ENCODE results near the gene RAPGEF1.

The RAPGEF1 gene

DNA sequence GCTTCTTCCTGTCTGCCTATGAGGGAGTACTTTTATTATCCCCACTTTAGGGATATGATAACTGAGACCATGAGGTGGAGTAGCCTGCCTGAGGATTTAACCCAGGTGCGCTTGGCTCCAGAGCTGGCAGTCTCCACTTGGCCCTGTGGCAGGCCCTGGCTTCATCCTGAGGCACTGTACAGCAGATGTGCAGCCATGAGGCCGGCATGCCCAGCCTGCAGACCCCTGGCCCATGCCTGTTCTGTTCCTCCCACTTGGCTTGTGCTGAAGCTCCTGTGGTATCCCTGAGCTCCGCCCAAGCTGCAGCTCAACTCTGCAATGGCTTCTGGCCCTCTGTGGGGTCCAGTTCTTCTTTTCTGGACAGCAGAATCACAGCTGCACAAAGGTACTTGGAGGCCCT is 31.8 kb upstream of the RAPGEF1 start:
- TF ChIP-seq, protein P1, sequence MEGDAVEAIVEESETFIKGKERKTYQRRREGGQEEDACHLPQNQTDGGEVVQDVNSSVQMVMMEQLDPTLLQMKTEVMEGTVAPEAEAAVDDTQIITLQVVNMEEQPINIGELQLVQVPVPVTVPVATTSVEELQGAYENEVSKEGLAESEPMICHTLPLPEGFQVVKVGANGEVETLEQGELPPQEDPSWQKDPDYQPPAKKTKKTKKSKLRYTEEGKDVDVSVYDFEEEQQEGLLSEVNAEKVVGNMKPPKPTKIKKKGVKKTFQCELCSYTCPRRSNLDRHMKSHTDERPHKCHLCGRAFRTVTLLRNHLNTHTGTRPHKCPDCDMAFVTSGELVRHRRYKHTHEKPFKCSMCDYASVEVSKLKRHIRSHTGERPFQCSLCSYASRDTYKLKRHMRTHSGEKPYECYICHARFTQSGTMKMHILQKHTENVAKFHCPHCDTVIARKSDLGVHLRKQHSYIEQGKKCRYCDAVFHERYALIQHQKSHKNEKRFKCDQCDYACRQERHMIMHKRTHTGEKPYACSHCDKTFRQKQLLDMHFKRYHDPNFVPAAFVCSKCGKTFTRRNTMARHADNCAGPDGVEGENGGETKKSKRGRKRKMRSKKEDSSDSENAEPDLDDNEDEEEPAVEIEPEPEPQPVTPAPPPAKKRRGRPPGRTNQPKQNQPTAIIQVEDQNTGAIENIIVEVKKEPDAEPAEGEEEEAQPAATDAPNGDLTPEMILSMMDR (IDR thresholded peaks at IDR 0.05; ENCODE audit: poor library complexity, severe bottlenecking): no peak
- Histone ChIP-seq H3K4me1 (ENCODE audit: insufficient read depth, poor library complexity, severe bottlenecking) (no peaks in the 10 kb centered on the region), H3K36me3 (ENCODE audit: low read depth) (no peaks in the 10 kb centered on the region), H3K27ac (ENCODE audit: poor library complexity, severe bottlenecking) (no peak overlapping the region), H3K9me3 (ENCODE audit: severe bottlenecking) (no peaks in the 10 kb centered on the region), H3K4me3 (ENCODE audit: severe bottlenecking) (no peak overlapping the region), H3K27me3 (ENCODE audit: insufficient read depth, poor library complexity, severe bottlenecking) (no peaks in the 10 kb centered on the region)
- ATAC-seq (ENCODE audit: low read depth) (no peak), DNase-seq (ENCODE audit: low spot score) (no peak)

DNA sequence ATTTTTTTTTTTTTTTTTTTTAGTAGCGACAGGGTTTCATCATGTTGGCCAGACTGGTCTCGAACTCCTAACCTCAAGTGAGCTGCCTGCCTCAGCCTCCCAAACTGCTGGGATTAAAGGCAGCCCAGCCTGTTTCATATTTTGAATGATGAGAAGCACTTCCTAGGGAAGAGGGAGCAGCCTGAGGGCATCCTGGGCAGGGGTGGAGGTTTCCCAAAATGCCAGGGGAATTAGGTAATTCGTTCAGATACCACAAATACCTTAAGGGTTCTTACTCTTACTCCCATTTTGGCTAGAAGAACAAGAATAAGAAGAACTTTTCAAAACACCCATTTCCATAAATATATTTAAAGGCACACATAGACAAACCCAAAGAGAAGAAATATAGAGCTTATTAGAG is 29.5 kb upstream of the RAPGEF1 start:
- TF ChIP-seq, protein P1 (IDR thresholded peaks at IDR 0.05; ENCODE audit: poor library complexity, severe bottlenecking): no peak
- DNase-seq (ENCODE audit: low spot score) (no peak), ATAC-seq (ENCODE audit: low read depth) (0 out of 3 replicates have a peak, but pooled peaks have one; percentile 23)
- H3K4me1 ChIP-seq (ENCODE audit: insufficient read depth, poor library complexity, severe bottlenecking): no peaks in the 10 kb centered on the region
- no peak overlapping the region for H3K27ac ChIP-seq (ENCODE audit: poor library complexity, severe bottlenecking)
- no peaks in the 10 kb centered on the region for H3K9me3 ChIP-seq (ENCODE audit: severe bottlenecking)
- H3K27me3 ChIP-seq (ENCODE audit: insufficient read depth, poor library complexity, severe bottlenecking): peaks cover 11% of the 10 kb centered on the region
- H3K4me3 ChIP-seq (ENCODE audit: severe bottlenecking): no peak overlapping the region
- H3K36me3 ChIP-seq (ENCODE audit: low read depth): no peaks in the 10 kb centered on the region

DNA sequence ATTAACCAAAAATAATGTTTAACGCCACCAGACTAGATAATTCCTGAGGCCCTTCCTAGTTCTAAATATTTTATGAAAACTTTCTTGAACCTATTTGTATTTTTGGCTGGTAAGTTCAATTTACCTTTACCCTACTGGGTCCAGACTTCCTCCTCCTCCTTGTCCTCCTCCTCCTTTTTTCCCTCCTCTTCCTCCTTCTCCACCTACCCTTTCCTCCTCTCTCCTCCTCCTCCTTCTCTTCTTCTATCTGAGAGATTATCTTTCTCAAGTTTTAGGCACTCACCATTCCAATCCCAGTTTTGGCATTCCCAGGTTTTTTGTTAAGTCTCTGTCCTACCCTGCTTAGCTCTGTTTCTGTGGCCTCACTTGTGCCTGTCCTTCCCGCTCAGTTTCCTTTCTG is 24.7 kb upstream of the RAPGEF1 start:
- Histone ChIP-seq H3K9me3 (ENCODE audit: severe bottlenecking) (no peaks in the 10 kb centered on the region), H3K36me3 (ENCODE audit: low read depth) (no peaks in the 10 kb centered on the region), H3K27me3 (ENCODE audit: insufficient read depth, poor library complexity, severe bottlenecking) (peaks cover 11% of the 10 kb centered on the region), H3K4me1 (ENCODE audit: insufficient read depth, poor library complexity, severe bottlenecking) (no peaks in the 10 kb centered on the region), H3K4me3 (ENCODE audit: severe bottlenecking) (no peak overlapping the region), H3K27ac (ENCODE audit: poor library complexity, severe bottlenecking) (no peak overlapping the region)
- DNase-seq (ENCODE audit: low spot score): no peak
- ATAC-seq (ENCODE audit: low read depth): no peak
- TF ChIP-seq, protein P1 (IDR thresholded peaks at IDR 0.05; ENCODE audit: poor library complexity, severe bottlenecking): no peak

DNA sequence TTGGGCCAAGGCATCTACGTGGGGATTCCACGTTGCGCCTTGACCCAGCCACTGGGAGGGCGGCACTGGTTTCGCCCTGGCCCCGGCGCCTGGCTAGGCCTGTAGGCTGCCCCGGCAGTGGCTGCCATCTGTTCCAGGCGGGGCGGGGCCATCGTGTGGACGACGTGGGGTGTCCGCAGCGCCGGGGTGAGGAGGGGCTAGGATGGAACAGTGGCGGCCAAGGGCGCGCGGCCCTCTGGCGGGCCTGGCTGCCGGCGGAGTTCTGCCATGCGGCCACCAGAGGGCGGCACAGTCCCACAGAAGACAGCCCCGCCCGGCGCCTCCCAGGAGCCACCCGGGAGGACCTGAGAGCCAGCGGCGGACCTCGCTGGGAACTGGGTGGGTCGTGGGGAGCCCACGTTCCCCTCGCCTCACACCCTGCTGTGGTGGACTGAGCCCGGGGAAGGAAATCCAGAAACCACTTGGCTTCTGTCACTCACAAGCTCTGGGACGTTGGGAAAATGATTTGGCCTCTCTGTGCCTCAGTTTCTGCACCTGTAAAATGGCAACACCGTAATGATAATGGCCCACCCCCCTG is 22.6 kb upstream of the RAPGEF1 start:
- TF ChIP-seq, protein P1 (IDR thresholded peaks at IDR 0.05; ENCODE audit: poor library complexity, severe bottlenecking): peak; percentile 92
- DNase-seq (ENCODE audit: low spot score) (no peak), ATAC-seq (ENCODE audit: low read depth) (peak; percentile 86)
- H3K27me3 ChIP-seq (ENCODE audit: insufficient read depth, poor library complexity, severe bottlenecking): peaks cover 26% of the 10 kb centered on the region
- H3K9me3 ChIP-seq (ENCODE audit: severe bottlenecking): no peaks in the 10 kb centered on the region
- H3K27ac ChIP-seq (ENCODE audit: poor library complexity, severe bottlenecking): no peak overlapping the region
- H3K4me1 ChIP-seq (ENCODE audit: insufficient read depth, poor library complexity, severe bottlenecking): no peaks in the 10 kb centered on the region
- H3K4me3 ChIP-seq (ENCODE audit: severe bottlenecking): no peak overlapping the region
- no peaks in the 10 kb centered on the region for H3K36me3 ChIP-seq (ENCODE audit: low read depth)

DNA sequence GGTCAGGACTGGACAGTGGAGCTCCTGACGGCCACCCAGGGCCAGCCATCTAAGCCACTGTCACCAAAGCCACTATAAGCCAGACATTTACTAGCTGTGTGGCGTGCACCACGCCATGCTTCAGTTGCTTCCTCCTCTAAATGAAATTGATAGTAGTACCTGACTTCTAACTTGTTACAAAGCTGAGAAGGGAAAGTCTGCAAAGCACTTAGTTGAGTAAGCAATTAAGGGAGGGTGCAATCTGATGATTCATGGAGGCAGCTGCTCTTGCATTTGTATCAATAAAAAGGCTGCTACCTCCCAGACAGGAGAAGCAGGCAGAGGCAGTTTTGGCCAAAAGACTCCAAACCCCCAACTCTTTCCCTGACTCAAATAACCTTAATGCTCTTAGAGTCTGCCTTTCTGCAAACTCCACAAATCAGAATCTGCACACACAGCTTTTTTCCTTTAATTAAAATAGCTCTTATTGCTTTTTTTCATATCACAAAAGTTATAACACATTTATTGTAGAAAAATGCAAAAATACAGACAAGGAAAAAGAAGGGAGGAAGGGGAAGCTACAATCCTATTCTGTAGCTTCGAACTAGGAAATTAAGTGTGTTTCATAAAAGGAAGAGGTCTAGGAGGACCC is 19.3 kb upstream of the RAPGEF1 start:
- ATAC-seq (ENCODE audit: low read depth) (no peak; the same call in 2 of the 3 replicates), DNase-seq (ENCODE audit: low spot score) (no peak)
- H3K9me3 ChIP-seq (ENCODE audit: severe bottlenecking): no peaks in the 10 kb centered on the region
- no peak overlapping the region for H3K4me3 ChIP-seq (ENCODE audit: severe bottlenecking)
- peaks cover 32% of the 10 kb centered on the region for H3K27me3 ChIP-seq (ENCODE audit: insufficient read depth, poor library complexity, severe bottlenecking)
- no peaks in the 10 kb centered on the region for H3K36me3 ChIP-seq (ENCODE audit: low read depth)
- no peaks in the 10 kb centered on the region for H3K4me1 ChIP-seq (ENCODE audit: insufficient read depth, poor library complexity, severe bottlenecking)
- TF ChIP-seq, protein P1 (IDR thresholded peaks at IDR 0.05; ENCODE audit: poor library complexity, severe bottlenecking): no peak
- H3K27ac ChIP-seq (ENCODE audit: poor library complexity, severe bottlenecking): no peak overlapping the region

All from RWPE2 (cell line).